NCI-H345 treated with DMSO at 0.1 percent for 48 hours (cell line): ENCODE data around the gene CFAP107.
"Not testable (repeated sequence)": the region's sequence is repeated elsewhere in the genome, so short reads cannot be mapped to it uniquely, and the experiment has no call there.

Experiments
- DNase-seq: peaks from one replicate; lab custom pipeline; 2025; ENCODE audit not compliant: unreplicated experiment; lab: John Stamatoyannopoulos, UW

CFAP107 gene

GRCh38 chr1:12745992-12746323 is at the start of gene CFAP107:
Gene CFAP107, plus strand, starts transcription at chr1:12746200. Its CDS starts 231 bp downstream, at chr1:12746431.
- DNase-seq, result no peak

- DNase-seq, result no peak
Observed at GRCh38 chr1:12696658-12697057, 49.3 kb upstream of the CFAP107 start.

GRCh38 chr1:12697397-12697796 is 48.6 kb upstream of the CFAP107 start:
- DNase-seq, result no peak

- DNase-seq, result no peak
Observed at GRCh38 chr1:12703821-12704451, 42.1 kb upstream of the CFAP107 start.

GRCh38 chr1:12706061-12706460 is 39.9 kb upstream of the CFAP107 start:
- DNase-seq, result no peak

GRCh38 chr1:12708396-12709090 is 37.5 kb upstream of the CFAP107 start:
- no peak for DNase-seq

GRCh38 chr1:12709091-12709491 is 36.9 kb upstream of the CFAP107 start:
- no peak for DNase-seq

GRCh38 chr1:12709696-12710095 is 36.3 kb upstream of the CFAP107 start:
- no peak for DNase-seq

GRCh38 chr1:12711536-12711935 is 34.5 kb upstream of the CFAP107 start:
- no peak for DNase-seq

- DNase-seq, result no peak
Observed at GRCh38 chr1:12712076-12712475, 33.9 kb upstream of the CFAP107 start.

GRCh38 chr1:12712929-12713328 is 33.1 kb upstream of the CFAP107 start:
- no peak for DNase-seq

- DNase-seq, result not testable (repeated sequence)
Observed at GRCh38 chr1:12713651-12714050, 32.3 kb upstream of the CFAP107 start.

- no peak for DNase-seq
Observed at GRCh38 chr1:12714710-12715475, 31.1 kb upstream of the CFAP107 start.

GRCh38 chr1:12715896-12716437 is 30.0 kb upstream of the CFAP107 start, which contains the start of gene AADACL3:
Gene AADACL3, plus strand, starts transcription at chr1:12716110. Its CDS starts 67 bp downstream, at chr1:12716177.
- no peak for DNase-seq

- DNase-seq, result no peak
Observed at GRCh38 chr1:12717301-12717838, 28.6 kb upstream of the CFAP107 start.

- no peak for DNase-seq
Observed at GRCh38 chr1:12722626-12723025, 23.4 kb upstream of the CFAP107 start.

- no peak for DNase-seq
Observed at GRCh38 chr1:12728391-12728790, 17.6 kb upstream of the CFAP107 start.

- no peak for DNase-seq
Observed at GRCh38 chr1:12730156-12730555, 15.8 kb upstream of the CFAP107 start.

GRCh38 chr1:12731084-12731483 is 14.9 kb upstream of the CFAP107 start:
- not testable (repeated sequence) for DNase-seq

GRCh38 chr1:12734651-12735050 is 11.3 kb upstream of the CFAP107 start:
- DNase-seq, result no peak

GRCh38 chr1:12738934-12739333 is 7.1 kb upstream of the CFAP107 start:
- DNase-seq, result no peak
